ENCODE measurements around the gene CFAP69.
A peak's percentile ranks its signal among the peaks of the same experiment; 100 is the strongest.
"Not testable (repeated sequence)": the region's sequence is repeated elsewhere in the genome, so short reads cannot be mapped to it uniquely, and the experiment has no call there.

CFAP69 gene

GRCh38 chr7:90347759-90348158, 102.8 kb downstream of the CFAP69 start:
- DNase-seq, result peak; percentile 16

- DNase-seq, result no peak
These were observed 104.3 kb downstream of the CFAP69 start for GRCh38 chr7:90349305-90349704.

- DNase-seq, result not testable (repeated sequence)
These were observed 105.1 kb downstream of the CFAP69 start for GRCh38 chr7:90350032-90350431.

GRCh38 chr7:90351987-90352386, 107.0 kb downstream of the CFAP69 start:
- DNase-seq, result no peak
